GM12878 (cell line): ENCODE measurements around the gene OXCT1. TPM values are rescaled to one million over a fixed set of nuclear protein-coding genes. Genes with fewer than 3 reads are reported as not detected.

Experiments
- BCL11A ChIP-seq: IDR thresholded peaks from 2 replicates; pipeline ENCODE4 v1.6.1; 2011; ENCODE audit warnings: low read depth, low read length
- BCLAF1 ChIP-seq: fragments of 450-650 bp; IDR thresholded peaks from 2 replicates; pipeline ENCODE4 v1.6.1; 2017; ENCODE audit warnings: antibody characterized with exemption, mild to moderate bottlenecking, moderate library complexity
- CBX3 ChIP-seq: fragments of 200-600 bp; sonication (generic); IDR thresholded peaks from 2 replicates; pipeline ENCODE4 v1.6.1; 2016; ENCODE audit warnings: low read depth, borderline replicate concordance
- CEBPB ChIP-seq, 2 experiments: fragments of 150-350 bp in 1 of 2; IDR thresholded peaks; 2 replicates each; pipeline ENCODE4 v1.6.1; 2012 to 2014; ENCODE audit warnings: low read depth in 2 of 2, low read length in 2 of 2, borderline replicate concordance in 1 of 2, inconsistent platforms in 1 of 2
- CEBPZ ChIP-seq: fragments of 150-350 bp; IDR thresholded peaks from 2 replicates; pipeline ENCODE4 v1.6.1; 2016; ENCODE audit warnings: low read depth, low read length
- E2F4 ChIP-seq: IDR thresholded peaks from 2 replicates; pipeline ENCODE4 v1.6.1; 2012; ENCODE audit warnings: low read depth, low read length, improper control_type of control experiment
- EGR1 ChIP-seq, 2 experiments: IDR thresholded peaks; 1 replicate in 1 of 2; 2 replicates in 1 of 2; pipeline ENCODE4 v1.6.1; 2011 to 2012; ENCODE audit warnings: low read depth in 2 of 2, low read length in 2 of 2, borderline replicate concordance in 1 of 2, mild to moderate bottlenecking in 1 of 2, moderate library complexity in 1 of 2
- MYB ChIP-seq: fragments of 150-350 bp; IDR thresholded peaks from 2 replicates; pipeline ENCODE4 v1.6.1; 2014; ENCODE audit warnings: mild to moderate bottlenecking, low read depth, low read length, borderline replicate concordance
- NFIC ChIP-seq: IDR thresholded peaks from 2 replicates; pipeline ENCODE4 v1.6.1; 2012; ENCODE audit warnings: low read depth, mild to moderate bottlenecking, inconsistent platforms, low read length, moderate library complexity
- NKRF ChIP-seq: fragments of 450-650 bp; conservative IDR thresholded peaks from 2 replicates; pipeline ENCODE4 v1.6.1; 2017; ENCODE audit warnings: mild to moderate bottlenecking, moderate library complexity
- PAX8 ChIP-seq: fragments of 450-650 bp; IDR thresholded peaks from 2 replicates; pipeline ENCODE4 v1.6.1; 2017; ENCODE audit warnings: mild to moderate bottlenecking, moderate library complexity
- PKNOX1 ChIP-seq: fragments of 450-650 bp; IDR thresholded peaks from 2 replicates; pipeline ENCODE4 v1.6.1; 2016; ENCODE audit warnings: mild to moderate bottlenecking
- RCOR1 ChIP-seq: conservative IDR thresholded peaks from 2 replicates; pipeline ENCODE4 v1.6.1; 2012; ENCODE audit warnings: low read depth, low read length, improper control_type of control experiment
- SMARCA5 ChIP-seq: fragments of 450-650 bp; IDR thresholded peaks from 2 replicates; pipeline ENCODE4 v1.6.1; 2017; ENCODE audit warnings: mild to moderate bottlenecking
- SPI1 ChIP-seq: IDR thresholded peaks from 2 replicates; pipeline ENCODE4 v1.6.1; 2011; ENCODE audit warnings: low read depth, mild to moderate bottlenecking, low read length, moderate library complexity, borderline replicate concordance; ENCODE audit not compliant: insufficient read depth
- TCF7 ChIP-seq: IDR thresholded peaks from 2 replicates; pipeline ENCODE4 v1.6.1; 2014; ENCODE audit warnings: antibody characterized with exemption, borderline replicate concordance
- ZNF274 ChIP-seq: IDR thresholded peaks from one replicate; pipeline ENCODE4 v1.8.0; 2011; ENCODE audit not compliant: insufficient read length, insufficient read depth
- ZZZ3 ChIP-seq: IDR thresholded peaks from 2 replicates; pipeline ENCODE4 v1.6.1; 2011; ENCODE audit warnings: low read depth; ENCODE audit not compliant: control insufficient read depth, insufficient read length
- polyA plus RNA-seq, 11 experiments: library from polyadenylated mRNA; depleted of rRNA in 4 of 11; unstranded in 6 of 11; stranded (reverse) in 5 of 11; fragments of >200 nt; fragmentation: Nextera tagmentation in 4 of 11; fragmentation: Illumina TruSeq in 1 of 11; extraction: Ambion mirVana in 4 of 11; extraction: Trizol in 1 of 11; gene quantifications; 1 replicate in 1 of 11; 2 replicates in 10 of 11; pipeline versions ENCODE4 v1.2.1 to v1.2.3, GENCODE V29; 2011 to 2016; ENCODE audit warnings: inconsistent platforms in 2 of 11, missing spikeins in 2 of 11, low read depth in 1 of 11
- total RNA-seq, 4 experiments: library from RNA; depleted of rRNA in 3 of 4; stranded (reverse); fragments of >200 nt in 3 of 4; fragmentation: Illumina TruSeq in 1 of 4; extraction: Trizol in 1 of 4; gene quantifications; 2 replicates each; pipeline versions ENCODE4 v1.2.1 to v1.2.3, GENCODE V29; 2013 to 2021

Gene OXCT1
- total and polyA plus RNA-seq, 10 of the 15 experiments (the other 5 are each of a cell fraction or from before 2014, with no cell fraction given), result 46.9 to 103 (median 70.5) TPM

- no peak for TF ChIP-seq BCLAF1
- TF ChIP-seq CBX3, result no peak
- no peak for TF ChIP-seq CEBPZ
- TF ChIP-seq ZZZ3, result no peak
- no peak for TF ChIP-seq MYB
- no peak; the same call in 1 of the 2 replicates for TF ChIP-seq E2F4
- TF ChIP-seq RCOR1, result no peak
- TF ChIP-seq PKNOX1, result 0 out of 2 replicates have a peak, but pooled peaks have one; percentile 20
- TF ChIP-seq NKRF, result peak; percentile 55
- TF ChIP-seq EGR1 (IDR thresholded peaks at IDR 0.05; ENCODE audit: borderline replicate concordance in 1 of 2, low read depth in 2 of 2, low read length in 2 of 2), result no peak
- TF ChIP-seq SMARCA5, result no peak; the same call in 1 of the 2 replicates
- TF ChIP-seq BCL11A, result no peak
- no peak for TF ChIP-seq ZNF274
- TF ChIP-seq NFIC, result no peak; the same call in 1 of the 2 replicates
- TF ChIP-seq TCF7, result no peak
- peak; percentile 38; the same call in 1 of the 2 replicates for TF ChIP-seq SPI1
- TF ChIP-seq PAX8, result no peak
- TF ChIP-seq CEBPB (IDR thresholded peaks at IDR 0.05; ENCODE audit: borderline replicate concordance in 1 of 2, low read depth in 2 of 2, low read length in 2 of 2), result no peak
Observed at GRCh38 chr5:41869724-41870626, at the start of gene OXCT1 (continued).
